Stimulated activated CD4-positive, alpha-beta T cell treated with anti-CD3 and anti-CD28 coated beads, Interleukin-12 subunit alpha, Interleukin-12 subunit beta, amount 100 ng/mL, for 48 hours (primary cell): ENCODE measurements around the gene WDR27.
"Not testable (repeated sequence)": the region's sequence is repeated elsewhere in the genome, so short reads cannot be mapped to it uniquely, and the experiment has no call there.

Experiments
- DNase-seq, 3 donors: peaks; one replicate each; pipeline ENCODE4 v3.0.0-alpha.2; 2020; ENCODE audit warnings: low read depth in 2 of 3, low spot score in 1 of 3

Gene WDR27

GRCh38 chr6:169710009-169710408 is 8.2 kb upstream of the WDR27 start:
- DNase-seq, result no peak

- DNase-seq, result no peak
These were observed 7.5 kb upstream of the WDR27 start for GRCh38 chr6:169709293-169709692.

GRCh38 chr6:169707772-169708171 is 5.9 kb upstream of the WDR27 start:
- DNase-seq, result no peak

GRCh38 chr6:169702840-169703246 is 1.0 kb upstream of the WDR27 start:
- no peak for DNase-seq

GRCh38 chr6:169701311-169701953 is 397 bp downstream of the WDR27 start:
- no peak for DNase-seq

GRCh38 chr6:169700296-169700695 is 1.5 kb downstream of the WDR27 start:
- DNase-seq, result no peak

GRCh38 chr6:169697115-169697514 is 4.7 kb downstream of the WDR27 start:
- DNase-seq, result not testable (repeated sequence)

- DNase-seq, result no peak
These were observed 6.7 kb downstream of the WDR27 start for GRCh38 chr6:169695131-169695530.

GRCh38 chr6:169692516-169692915 is 9.3 kb downstream of the WDR27 start:
- DNase-seq, result no peak

- no peak for DNase-seq
These were observed 10.6 kb downstream of the WDR27 start for GRCh38 chr6:169691260-169691659.

GRCh38 chr6:169689287-169689686 is 12.5 kb downstream of the WDR27 start:
- no peak for DNase-seq

- no peak for DNase-seq
These were observed 16.0 kb downstream of the WDR27 start for GRCh38 chr6:169685860-169686259.

- no peak for DNase-seq
These were observed 17.8 kb downstream of the WDR27 start for GRCh38 chr6:169684056-169684455.

- no peak for DNase-seq
These were observed 23.5 kb downstream of the WDR27 start for GRCh38 chr6:169678342-169678741.

- DNase-seq, result no peak
These were observed 24.7 kb downstream of the WDR27 start for GRCh38 chr6:169677096-169677495.

- no peak for DNase-seq
These were observed 26.8 kb downstream of the WDR27 start for GRCh38 chr6:169675011-169675410.

- DNase-seq, result no peak
These were observed 30.3 kb downstream of the WDR27 start for GRCh38 chr6:169671563-169671962.

GRCh38 chr6:169669889-169670288 is 31.9 kb downstream of the WDR27 start:
- DNase-seq, result no peak

- no peak for DNase-seq
These were observed 32.7 kb downstream of the WDR27 start for GRCh38 chr6:169669147-169669546.

GRCh38 chr6:169668203-169668847 is 33.5 kb downstream of the WDR27 start:
- DNase-seq, result no peak

GRCh38 chr6:169667716-169668115 is 34.1 kb downstream of the WDR27 start:
- DNase-seq, result no peak

GRCh38 chr6:169666441-169666840 is 35.4 kb downstream of the WDR27 start:
- DNase-seq, result no peak

GRCh38 chr6:169665289-169665688 is 36.5 kb downstream of the WDR27 start:
- DNase-seq, result no peak
